CD4-positive, alpha-beta T cell (primary cell): ENCODE data around the gene CYB561A3. TPM values are rescaled to one million over a fixed set of nuclear protein-coding genes. Genes with fewer than 3 reads are reported as not detected.

ENCODE experiments used
- ATAC-seq: fragments of 200-7000 bp; cut with Tn5 transposase; one replicate; pipeline ENCODE4 v1.10.0; 2022; ENCODE audit warnings: mild to moderate bottlenecking; ENCODE audit not compliant: poor library complexity
- CTCF ChIA-PET: fragments of 350-600 bp; sonication (Branson Sonifier 250); formaldehyde crosslinking; loops from one replicate; lab custom pipeline; 2021; ENCODE audit warnings: antibody characterized with exemption, inconsistent platforms; lab: Charles Lee
- POLR2A ChIA-PET: fragments of 350-600 bp; sonication (Branson Sonifier 250); formaldehyde crosslinking; loops from one replicate; lab custom pipeline; 2021; ENCODE audit warnings: antibody characterized with exemption, inconsistent platforms; lab: Charles Lee
- DNase-seq, 14 experiments: peaks; one replicate each; pipeline ENCODE4 v3.0.0-alpha.2; 2013 to 2020; ENCODE audit warnings: mixed read lengths in 2 of 14
- H3K27ac ChIP-seq, 2 donors: one replicate each; pipeline versions ENCODE4 v1.5.1 to v1.7.0; 2013; ENCODE audit warnings: low read length in 2 of 2, low read depth in 1 of 2, mild to moderate bottlenecking in 1 of 2
- H3K27me3 ChIP-seq, 2 experiments: 1 replicate in 1 of 2; 2 replicates in 1 of 2; pipeline versions ENCODE4 v1.6.1 to v1.7.0; 2013; ENCODE audit warnings: low read length in 2 of 2, control low read depth in 1 of 2, mild to moderate bottlenecking in 1 of 2, moderate library complexity in 1 of 2; ENCODE audit not compliant: insufficient read depth in 2 of 2, control insufficient read depth in 1 of 2
- H3K36me3 ChIP-seq: one replicate; pipeline ENCODE4 v1.6.1; 2013; ENCODE audit warnings: low read length, control low read depth; ENCODE audit not compliant: insufficient read depth
- H3K4me1 ChIP-seq: one replicate; pipeline ENCODE4 v1.6.1; 2013; ENCODE audit warnings: low read length, control low read depth; ENCODE audit not compliant: insufficient read depth
- H3K4me3 ChIP-seq: one replicate; pipeline ENCODE4 v1.5.1; 2013; ENCODE audit warnings: mild to moderate bottlenecking, low read length, moderate library complexity
- H3K9me3 ChIP-seq, 2 experiments: 1 replicate in 1 of 2; 2 replicates in 1 of 2; pipeline versions ENCODE4 v1.6.1 to v1.7.0; 2013; ENCODE audit warnings: low read length in 2 of 2, mild to moderate bottlenecking in 2 of 2, control low read depth in 1 of 2, moderate library complexity in 1 of 2; ENCODE audit not compliant: control insufficient read depth in 1 of 2, insufficient read depth in 1 of 2
- H3K27ac Mint-ChIP-seq: one replicate; pipeline ENCODE4 v1.8.0; 2020; ENCODE audit warnings: mixed read lengths
- H3K27me3 Mint-ChIP-seq: one replicate; pipeline ENCODE4 v1.8.0; 2021; ENCODE audit warnings: mixed read lengths
- H3K36me3 Mint-ChIP-seq: one replicate; pipeline ENCODE4 v1.8.0; 2021; ENCODE audit warnings: low read depth, mixed read lengths
- H3K4me1 Mint-ChIP-seq: one replicate; pipeline ENCODE4 v1.8.0; 2021; ENCODE audit warnings: low read depth, mixed read lengths
- H3K4me3 Mint-ChIP-seq: one replicate; pipeline ENCODE4 v1.8.0; 2020; ENCODE audit warnings: mild to moderate bottlenecking, mixed read lengths
- H3K9me3 Mint-ChIP-seq: one replicate; pipeline ENCODE4 v1.8.0; 2020; ENCODE audit warnings: mixed read lengths
- CTCF ChIP-seq: fragments of 200-600 bp; IDR thresholded peaks from one replicate; pipeline ENCODE4 v1.8.0; 2022; ENCODE audit warnings: antibody characterized with exemption, mild to moderate bottlenecking
- intact Hi-C, 2 experiments: fragments of 100-400 bp; cut with DNase I in 1 of 2; cut with micrococcal nuclease in 1 of 2; formaldehyde crosslinking; loops; one replicate each; pipeline versions ENCODE4 v1.15.1 to v1.9.0; 2023 to 2025; cut with DNase I, micrococcal nuclease
- polyA plus RNA-seq, 2 donors: library from polyadenylated mRNA; unstranded; fragments of 120-200 nt; gene quantifications; one replicate each; pipeline ENCODE4 v1.2.1, GENCODE V29; 2013
- total RNA-seq, 174 experiments: library from RNA in 2 of 174; stranded (reverse) in 2 of 174; gene quantifications; one replicate each; pipeline ENCODE4 v1.2.3 and lab custom pipeline; 2021 to 2026

Gene CYB561A3
- 10 to 100 TPM; 24.4 to 25.8 TPM for total RNA-seq
- polyA plus RNA-seq (2013, experiment 1 of 2): 39.6 TPM
- polyA plus RNA-seq (2013, experiment 2 of 2): 40.0 TPM
- 13.8 to 72.9 (median 51.0) reads per million in 172 experiments for total RNA-seq (lab: John Stamatoyannopoulos, UW)

- ChIA-PET POLR2A (interaction anchor here (0.5 to 3.1 kb wide), 24 partner anchors 9 to 1693 kb away, joined by 3 to 64 read pairs (median 4); partner anchors contain the start of genes CPSF7, DDB1, FTH1 and PATL1), CTCF (interaction anchor here (1.1 to 5.1 kb wide), 6 partner anchors 24 to 68 kb away, joined by 3 to 47 read pairs (median 13); partner anchors contain the start of genes CPSF7, DDB1, SDHAF2 and TKFC)
- no peak for TF ChIP-seq CTCF
- Mint-ChIP-seq H3K36me3 (peaks cover 40% of the 10 kb centered on the region), H3K27me3 (no peaks in the 10 kb centered on the region), H3K4me3 (peak within 1 kb of the TSS; percentile 99), H3K4me1 (peaks cover 36% of the 10 kb centered on the region), H3K9me3 (no peaks in the 10 kb centered on the region), H3K27ac (peak within 1 kb of the TSS; percentile 100)
- Histone ChIP-seq H3K9me3 (no peaks in the 10 kb centered on the region), H3K27ac (peak within 1 kb of the TSS; percentile 95 to 100), H3K4me3 (peak within 1 kb of the TSS; percentile 99), H3K36me3 (peaks cover 32% of the 10 kb centered on the region), H3K4me1 (peaks cover 35% of the 10 kb centered on the region), H3K27me3 (no peaks in the 10 kb centered on the region)
- peak; percentile 84 for ATAC-seq
- intact Hi-C loops: loop anchor here (1.0 to 10.0 kb wide), 5 partner anchors 25 to 457 kb away; partner anchors contain the start of genes CPSF7 (in 1 of the 2), DDB1 (in 1 of the 2), PRPF19 (in 1 of the 2) and TKFC (in 1 of the 2)
- DNase-seq: peak; percentile 75 to 94 (median 82)
Measured at GRCh38 chr11:61361741-61362541, at the start of gene CYB561A3, which contains the start of gene TMEM138. Gene CYB561A3 (minus strand): TSS chr11:61361882. CDS start chr11:61356713, 5,169 bp downstream. Gene TMEM138 (plus strand): TSS chr11:61362374. CDS start chr11:61364391, 2,017 bp downstream.

GRCh38 chr11:61406991-61407728 lies 45.5 kb upstream of the CYB561A3 start:
- Mint-ChIP-seq H3K27ac (no peak overlapping the region), H3K4me3 (no peak overlapping the region), H3K9me3 (no peaks in the 10 kb centered on the region), H3K4me1 (no peaks in the 10 kb centered on the region), H3K36me3 (peaks cover 100% of the 10 kb centered on the region), H3K27me3 (no peaks in the 10 kb centered on the region)
- ChIA-PET CTCF (no interaction called here), POLR2A (interaction anchor here (1.2 kb wide), 1 partner anchor 15 kb away, joined by 3 read pairs; the partner anchor contains the start of gene TMEM216)
- DNase-seq (no peak), ATAC-seq (no peak)
- H3K4me3 ChIP-seq: no peak overlapping the region
- intact Hi-C loops: no loop called here
- no peaks in the 10 kb centered on the region for H3K27me3 ChIP-seq
- no peaks in the 10 kb centered on the region for H3K4me1 ChIP-seq
- no peak overlapping the region for H3K27ac ChIP-seq
- H3K9me3 ChIP-seq: no peaks in the 10 kb centered on the region
- peaks cover 94% of the 10 kb centered on the region for H3K36me3 ChIP-seq
- TF ChIP-seq CTCF: no peak

GRCh38 chr11:61406067-61406466 lies 44.4 kb upstream of the CYB561A3 start:
- H3K4me1 Mint-ChIP-seq: no peaks in the 10 kb centered on the region
- no peak for TF ChIP-seq CTCF
- Histone ChIP-seq H3K4me1 (no peaks in the 10 kb centered on the region), H3K27me3 (no peaks in the 10 kb centered on the region), H3K9me3 (no peaks in the 10 kb centered on the region), H3K4me3 (no peak overlapping the region), H3K36me3 (peaks cover 84% of the 10 kb centered on the region), H3K27ac (no peak overlapping the region)
- CTCF ChIA-PET: no interaction called here
- H3K9me3 Mint-ChIP-seq: no peaks in the 10 kb centered on the region
- POLR2A ChIA-PET: interaction anchor here (1.2 kb wide), 1 partner anchor 14 kb away, joined by 3 read pairs; the partner anchor contains the start of gene TMEM216
- intact Hi-C loops: no loop called here
- no peaks in the 10 kb centered on the region for H3K27me3 Mint-ChIP-seq
- H3K36me3 Mint-ChIP-seq: peaks cover 97% of the 10 kb centered on the region
- no peak overlapping the region for H3K27ac Mint-ChIP-seq
- DNase-seq (no peak), ATAC-seq (no peak)
- H3K4me3 Mint-ChIP-seq: no peak overlapping the region
